ENCODE measurements around the gene UVRAG.

- no peak for TF ChIP-seq POLR2A (IDR thresholded peaks at IDR 0.05)
- TF ChIP-seq CTCF (IDR thresholded peaks at IDR 0.05), result no peak
- TF ChIP-seq POLR2AphosphoS5 (IDR thresholded peaks at IDR 0.05), result no peak
- no peak for TF ChIP-seq EP300 (IDR thresholded peaks at IDR 0.05)
Observed at GRCh38 chr11:75840522-75840921, 25.5 kb downstream of the UVRAG start.

Data from stomach (tissue), 4 donors.